ENCODE results near the gene ACTR1B. TPM values are rescaled to one million over a fixed set of nuclear protein-coding genes. Genes with fewer than 3 reads are reported as not detected.
"Not testable (repeated sequence)": the region's sequence is repeated elsewhere in the genome, so short reads cannot be mapped to it uniquely, and the experiment has no call there.

ACTR1B gene
- 10 to 100 TPM; 51.0 to 65.3 TPM for total RNA-seq
- long read RNA-seq, transcript ACTR1B-201 (11 exons, 2,243 nt), result major isoform, 82 of 92 reads
- long read RNA-seq, partial matches to known transcripts, result 1 of 92 reads
- long read RNA-seq, other reads (novel, unspliced or antisense), result 9 of 92 reads

DNA sequence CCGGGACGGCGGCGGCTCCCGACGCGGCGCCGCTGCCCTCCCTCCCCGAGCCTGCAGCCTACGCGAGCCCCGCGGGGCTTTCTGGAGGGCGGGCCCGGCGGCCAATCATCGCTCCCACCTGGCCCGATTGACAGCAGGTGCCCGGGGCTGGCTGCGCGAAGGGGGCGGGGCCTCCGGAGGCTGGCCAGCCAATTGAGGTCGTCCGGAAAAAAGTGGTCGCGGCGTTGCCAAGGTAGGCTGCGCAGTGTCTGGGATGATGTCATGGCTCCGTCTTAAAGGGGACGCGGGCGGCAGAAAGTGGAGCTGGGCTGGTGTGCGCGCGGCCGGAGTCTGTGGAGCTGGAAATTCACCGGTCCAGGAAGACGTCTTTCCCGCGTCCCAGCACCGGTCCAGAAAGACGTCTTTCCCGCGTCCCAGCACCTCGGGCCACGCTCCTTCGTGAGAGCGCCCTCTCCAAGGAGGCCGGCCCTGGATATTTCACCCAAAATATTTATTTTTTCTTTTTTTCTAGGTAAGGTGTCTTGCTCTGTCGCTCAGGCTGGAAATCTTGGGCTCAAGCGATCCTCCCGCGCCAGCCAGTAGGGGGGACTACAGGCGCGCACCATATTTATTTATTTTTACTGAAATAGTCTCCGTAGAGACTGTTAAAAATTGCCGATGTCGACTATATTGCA is at the start of gene ACTR1B:
TSS of gene ACTR1B (minus strand) at position 83 of the 674 bp plus-strand sequence. CDS start 154 bp downstream, outside the sequence.
- DNase-seq (peak; percentile 98), ATAC-seq (peak; percentile 95 to 96)
- intact Hi-C loops (cut with DNase I), result loop anchor here in 1 of 2 donors (2.0 kb wide), 2 partner anchors 19 to 31 kb away; no protein-coding TSS in a partner anchor

DNA sequence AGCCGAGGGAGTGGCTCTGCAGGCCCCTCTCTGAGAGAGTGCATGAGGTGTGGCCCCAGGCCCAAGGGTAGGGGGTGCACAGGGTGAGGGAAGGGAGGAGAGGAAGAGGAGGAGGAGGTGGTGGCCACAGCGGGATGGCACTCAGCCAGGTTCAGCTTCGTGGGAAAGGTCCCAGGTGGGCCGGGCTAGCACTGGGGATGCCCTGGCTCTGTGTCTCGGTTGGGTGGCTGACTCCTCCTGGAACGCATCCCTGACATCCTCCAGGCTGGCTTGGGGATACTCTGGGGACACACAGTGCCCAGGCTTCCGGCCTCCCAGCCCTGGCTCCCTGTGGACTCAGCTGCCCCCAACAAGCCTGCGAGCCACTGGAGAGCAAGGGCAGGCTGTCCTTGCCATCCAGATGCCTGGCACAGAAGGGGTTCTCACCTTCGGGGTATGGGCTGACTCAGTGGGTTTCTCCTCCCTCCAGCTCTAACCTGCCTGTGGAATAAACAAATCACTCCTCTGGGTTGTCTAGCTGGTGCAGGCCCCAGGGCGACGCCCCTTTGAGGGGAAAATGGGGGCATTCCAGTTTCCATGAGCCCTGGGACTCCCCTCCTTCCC is 49.0 kb upstream of the ACTR1B start:
- no peak for DNase-seq
- no peak for ATAC-seq
- intact Hi-C loops (cut with DNase I), result loop anchor here in 1 of 2 donors (10.0 kb wide), 1 partner anchor 672 kb away; no protein-coding TSS in a partner anchor

DNA sequence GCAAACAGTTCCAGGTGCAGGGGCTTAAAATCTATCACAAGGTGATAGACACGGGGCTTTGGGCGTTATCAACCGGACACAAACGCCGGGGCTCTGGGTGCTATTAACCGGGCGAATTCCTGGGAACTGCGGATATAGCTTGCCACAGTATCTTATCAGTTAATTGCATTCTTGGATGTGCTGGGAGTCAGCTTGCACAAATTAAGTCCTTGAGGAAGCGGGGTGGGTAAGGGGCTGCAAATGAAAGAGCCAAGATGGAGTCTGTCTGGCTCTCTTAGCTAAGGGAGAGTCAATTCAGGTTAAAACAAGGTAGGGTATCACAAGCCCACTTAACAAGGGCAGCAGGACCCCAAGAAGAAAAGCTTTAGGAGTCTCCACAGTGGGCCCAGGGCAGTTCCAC is 48.3 kb upstream of the ACTR1B start:
- not testable (repeated sequence) for ATAC-seq, DNase-seq
- intact Hi-C loops (cut with DNase I), result loop anchor here in 1 of 2 donors (10.0 kb wide), 1 partner anchor 673 kb away; no protein-coding TSS in a partner anchor

DNA sequence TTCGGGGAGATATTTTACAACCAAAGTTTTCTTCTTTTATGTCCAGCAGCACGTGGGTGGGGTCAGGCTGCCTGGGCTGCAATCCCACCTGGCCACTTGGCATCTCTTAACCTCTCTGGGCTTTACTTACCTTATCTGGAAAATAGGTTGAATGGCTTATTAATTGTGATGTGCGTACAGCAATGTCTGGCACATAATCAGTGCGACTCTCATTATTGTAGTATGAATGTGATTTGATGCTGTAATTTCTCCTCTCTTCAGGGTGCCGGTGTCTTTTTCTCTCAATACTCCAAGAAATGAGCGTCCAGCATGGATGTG is 47.5 kb upstream of the ACTR1B start:
- ATAC-seq, result no peak
- intact Hi-C loops (cut with DNase I), result loop anchor here in 1 of 2 donors (10.0 kb wide), 1 partner anchor 673 kb away; no protein-coding TSS in a partner anchor
- DNase-seq, result no peak

DNA sequence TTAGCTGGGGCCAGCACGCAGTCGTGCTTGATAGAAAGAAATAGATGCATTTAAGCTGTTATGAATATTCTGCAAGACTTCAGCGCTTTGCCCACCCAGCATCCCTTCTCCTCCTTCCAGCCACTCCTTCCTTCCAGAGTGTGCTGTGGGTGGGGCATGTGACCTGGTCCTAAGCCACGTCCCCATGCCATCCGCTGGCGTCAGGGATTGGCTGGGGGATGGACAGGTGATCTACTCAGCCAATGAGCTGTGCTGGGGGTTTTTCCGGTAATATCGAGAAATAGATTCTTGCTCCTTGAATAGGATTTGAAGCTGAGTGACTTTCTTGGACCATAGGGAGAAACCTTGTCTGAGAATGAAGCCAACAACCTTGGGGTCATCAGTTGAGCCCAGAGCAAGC is 44.8 kb upstream of the ACTR1B start:
- intact Hi-C loops (cut with DNase I), result no loop called here
- no peak for DNase-seq
- ATAC-seq, result no peak

DNA sequence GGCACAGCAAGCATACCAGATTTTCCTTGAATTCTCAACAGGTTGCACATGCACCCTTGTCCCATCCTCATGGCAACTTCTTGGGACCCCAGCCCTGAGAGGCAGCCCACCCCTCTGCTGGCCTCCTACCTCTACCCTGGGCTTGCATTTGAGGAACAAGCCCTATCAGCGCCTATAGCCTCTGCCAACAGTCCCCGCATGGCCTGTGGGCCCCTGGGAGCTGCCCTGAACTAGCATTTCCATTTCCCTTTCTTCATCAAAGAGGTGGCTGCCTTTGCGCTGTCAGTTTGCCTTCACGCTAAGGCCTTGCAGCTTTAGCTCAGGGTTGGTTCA is 44.2 kb upstream of the ACTR1B start:
- intact Hi-C loops (cut with DNase I), result no loop called here
- DNase-seq, result no peak
- no peak for ATAC-seq

DNA sequence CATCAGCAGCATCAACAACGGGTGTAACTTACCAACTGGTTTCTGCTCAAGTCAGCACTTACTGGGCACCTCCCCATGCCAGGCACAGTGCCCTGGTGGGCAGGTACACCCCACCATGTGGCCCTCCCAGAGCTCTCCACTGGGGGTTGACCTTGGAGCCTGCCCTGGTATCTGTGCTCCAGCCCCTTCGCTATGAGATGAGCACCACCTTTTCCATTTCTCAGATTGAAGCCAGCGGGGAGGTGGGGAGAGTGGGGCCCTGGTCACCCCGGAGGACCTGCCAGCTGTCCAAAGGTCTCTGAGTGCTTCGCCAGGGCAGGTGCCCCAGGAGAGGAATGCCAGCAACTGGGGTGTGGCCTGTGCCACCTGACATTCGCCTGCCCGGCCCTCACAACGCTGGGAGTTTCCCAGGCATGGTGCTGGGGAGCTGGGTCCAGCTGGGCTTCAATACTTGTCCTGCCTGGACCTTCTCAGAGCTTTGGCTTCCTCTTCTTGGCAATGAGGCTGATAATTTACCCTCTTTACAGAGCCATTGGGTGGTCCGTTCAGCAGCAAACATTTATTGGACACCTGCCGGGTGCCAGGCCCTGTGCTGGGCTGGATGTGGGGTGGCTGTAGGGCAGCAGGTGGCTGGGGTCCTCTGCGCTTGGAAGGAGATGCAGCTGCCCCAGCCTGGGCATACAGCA is 43.7 kb upstream of the ACTR1B start:
- ATAC-seq, result no peak
- intact Hi-C loops (cut with DNase I), result no loop called here
- no peak for DNase-seq

DNA sequence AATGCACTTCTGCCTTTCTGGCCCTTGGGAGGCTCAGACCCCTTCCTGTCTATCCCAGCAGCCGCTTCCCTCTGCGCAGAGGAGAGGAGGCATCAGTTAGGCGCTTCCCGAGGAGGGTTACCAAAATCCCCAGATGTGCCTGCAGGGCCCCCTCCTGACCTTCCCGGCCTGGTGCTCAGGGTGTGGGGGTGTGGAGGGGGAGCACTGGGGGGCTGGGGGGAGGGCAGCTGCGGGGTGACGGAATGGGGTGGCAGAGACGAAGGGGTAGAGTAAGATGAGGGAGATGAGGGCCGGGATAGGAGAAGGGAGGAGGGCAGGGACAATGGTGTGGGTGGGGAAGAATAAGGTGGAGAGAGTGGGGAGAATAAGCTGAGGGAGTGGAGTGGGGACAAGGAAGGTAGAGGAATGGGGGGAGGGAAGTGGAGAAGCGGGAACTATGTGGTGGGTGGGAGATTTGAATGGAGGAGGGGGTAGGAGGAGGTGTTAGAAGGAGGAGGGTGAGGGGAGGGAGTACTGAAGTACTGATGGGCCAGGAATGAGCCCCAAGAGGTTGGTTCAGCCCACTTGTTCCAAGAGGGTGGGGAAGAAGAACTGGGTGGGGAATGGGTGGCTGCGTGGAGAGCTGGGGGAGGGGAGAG is 43.0 kb upstream of the ACTR1B start:
- DNase-seq, result no peak
- intact Hi-C loops (cut with DNase I), result no loop called here
- ATAC-seq, result no peak

DNA sequence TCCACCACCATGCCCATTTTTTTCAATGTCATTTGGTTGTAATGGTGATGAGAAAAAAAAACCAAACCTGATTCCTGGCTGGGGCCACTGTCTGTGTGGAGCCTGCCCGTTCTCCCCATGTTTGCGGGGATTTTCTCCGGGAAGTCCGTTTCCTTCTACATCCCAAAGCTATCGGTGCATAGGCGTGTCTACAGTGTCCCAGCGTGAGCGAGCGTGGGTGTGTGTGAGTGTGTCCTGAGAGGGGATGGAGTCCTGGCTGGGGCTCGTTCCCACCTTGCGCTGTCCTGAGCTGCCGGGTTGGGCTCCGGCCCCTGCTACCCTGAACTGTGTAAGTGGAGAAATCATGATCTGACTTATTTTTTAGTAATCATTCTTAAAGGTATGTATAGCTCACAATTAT is 42.3 kb upstream of the ACTR1B start:
- DNase-seq, result no peak
- intact Hi-C loops (cut with DNase I), result no loop called here
- no peak for ATAC-seq

DNA sequence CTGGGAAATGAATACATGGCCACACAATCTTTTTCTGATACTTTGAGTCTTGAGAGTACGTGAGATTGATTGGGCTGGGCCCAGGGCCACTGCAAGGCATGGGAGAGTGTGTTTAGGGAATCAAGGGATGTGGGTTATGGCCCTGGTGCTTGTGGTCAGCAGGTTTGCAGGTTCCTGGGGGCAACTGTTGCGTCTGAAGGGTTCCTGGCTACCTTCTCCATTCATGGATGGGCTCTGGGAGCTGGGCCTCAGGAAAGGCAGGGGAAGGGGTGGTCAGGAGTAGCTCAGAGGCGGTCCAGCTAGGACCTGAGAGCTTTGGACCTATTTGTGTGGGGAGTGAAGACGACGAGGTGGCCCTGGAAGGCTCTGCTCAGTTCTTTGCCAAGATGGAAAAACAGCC is 41.1 kb upstream of the ACTR1B start:
- no peak for ATAC-seq
- intact Hi-C loops (cut with DNase I), result loop anchor here in 1 of 2 donors (5.0 kb wide), 1 partner anchor 677 kb away; no protein-coding TSS in a partner anchor
- DNase-seq, result no peak

DNA sequence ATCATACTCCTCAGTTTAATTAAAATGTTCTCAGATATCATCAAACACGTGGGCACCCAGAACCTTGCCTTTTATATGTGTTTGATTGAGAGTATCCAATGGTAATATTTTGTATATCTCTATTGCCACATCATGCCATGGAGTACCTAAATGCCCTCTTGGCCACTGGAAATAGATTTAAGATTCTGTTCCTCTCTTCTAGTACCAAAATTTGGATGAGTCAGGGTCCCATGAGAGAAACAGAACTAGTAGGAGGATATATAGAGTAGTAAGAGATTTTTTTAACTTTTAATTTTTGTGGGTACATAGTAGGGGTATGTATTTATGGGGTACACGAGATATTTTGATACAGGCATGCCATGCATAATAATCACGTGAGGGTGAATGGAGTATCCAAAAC is 39.9 kb upstream of the ACTR1B start:
- ATAC-seq (no peak), DNase-seq (no peak)
- intact Hi-C loops (cut with DNase I), result loop anchor here in 1 of 2 donors (5.0 kb wide), 1 partner anchor 679 kb away; no protein-coding TSS in a partner anchor

DNA sequence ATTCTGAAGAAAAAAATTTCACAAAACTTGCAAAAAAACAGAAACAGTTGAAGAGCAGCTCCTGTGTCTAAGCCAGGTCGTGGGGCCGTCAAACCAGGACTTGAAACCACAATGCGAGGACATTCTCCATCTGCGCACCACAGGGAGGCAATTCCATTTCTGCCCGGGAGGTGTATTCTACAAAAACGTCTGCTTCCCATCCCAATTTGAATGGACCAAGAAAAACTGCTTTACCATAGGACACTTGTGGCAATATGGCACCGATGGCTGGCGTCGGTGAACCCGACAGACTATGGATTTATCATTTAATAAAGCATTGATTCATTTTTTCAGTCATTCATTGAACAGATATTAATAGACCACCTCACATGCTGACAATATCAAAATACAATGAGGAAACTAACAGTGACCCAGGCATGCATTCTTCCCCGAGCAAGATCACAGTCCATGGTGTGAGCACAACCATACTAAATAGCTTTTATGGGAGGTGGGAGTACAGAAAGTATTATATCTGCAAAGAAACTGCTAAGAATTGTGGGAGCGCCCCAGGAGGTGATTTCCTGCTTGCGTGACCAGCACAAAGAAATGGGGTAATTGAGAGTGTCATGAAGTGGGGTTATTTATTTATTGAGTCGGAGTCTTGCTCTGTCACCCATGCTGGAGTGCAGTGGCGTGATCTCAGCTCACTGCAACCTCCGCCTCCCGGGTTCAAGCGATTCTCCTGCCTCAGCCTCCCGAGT is 39.1 kb upstream of the ACTR1B start:
- DNase-seq, result no peak
- intact Hi-C loops (cut with DNase I), result loop anchor here in 1 of 2 donors (5.0 kb wide), 1 partner anchor 679 kb away; no protein-coding TSS in a partner anchor
- no peak for ATAC-seq

DNA sequence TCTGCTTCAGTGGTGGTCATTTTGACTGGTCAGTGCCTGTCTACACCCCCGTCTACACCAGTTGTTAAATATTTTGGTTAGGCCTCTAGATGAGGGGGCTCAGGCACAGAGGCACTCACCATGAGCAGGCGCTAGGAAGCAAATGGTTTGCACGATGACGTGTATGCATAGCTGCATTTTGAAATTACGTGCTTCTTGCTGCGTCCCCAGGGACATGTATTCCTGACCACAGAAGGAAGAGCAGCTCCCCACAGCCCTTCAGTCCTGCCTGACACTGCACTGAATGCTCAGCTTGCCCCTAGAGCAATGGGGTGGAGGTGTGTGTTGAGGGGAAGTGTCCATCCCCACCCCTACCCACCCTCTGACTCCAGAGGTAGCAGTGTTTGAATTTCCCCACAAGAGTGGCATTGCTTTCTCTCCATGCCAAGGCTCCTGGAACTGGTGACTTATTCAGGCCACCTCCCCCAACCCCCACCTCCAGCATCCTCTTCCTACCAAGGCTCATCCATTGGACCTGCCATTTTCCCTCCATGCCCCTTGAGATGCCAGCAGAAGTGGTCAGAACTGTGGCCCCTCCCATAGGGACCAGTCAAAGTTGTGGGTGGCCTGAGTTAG is 38.1 kb upstream of the ACTR1B start:
- intact Hi-C loops (cut with DNase I), result loop anchor here in 1 of 2 donors (5.0 kb wide), 1 partner anchor 680 kb away; no protein-coding TSS in a partner anchor
- DNase-seq, result no peak
- ATAC-seq, result no peak

DNA sequence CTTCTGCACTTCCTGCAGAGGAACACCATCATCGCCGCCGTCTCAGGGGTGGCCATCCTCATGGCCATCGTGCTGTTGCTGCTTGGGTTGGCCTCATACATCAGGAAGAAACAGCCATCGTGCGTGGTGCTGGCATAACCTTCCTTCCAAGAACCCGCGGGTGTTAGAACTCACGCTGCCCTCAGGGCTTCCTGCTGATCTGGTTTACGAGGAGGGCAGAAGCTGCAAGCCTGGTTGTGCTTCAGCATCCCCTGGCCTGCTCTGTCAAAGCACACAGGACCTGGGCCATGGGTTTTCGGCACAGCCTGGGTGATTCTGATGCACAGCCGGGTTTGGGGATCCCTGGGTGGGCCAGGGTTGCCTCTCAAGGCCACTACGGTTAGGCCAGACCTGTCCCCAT is 37.3 kb upstream of the ACTR1B start:
- intact Hi-C loops (cut with DNase I), result loop anchor here in 1 of 2 donors (5.0 kb wide), 1 partner anchor 681 kb away; no protein-coding TSS in a partner anchor
- ATAC-seq (no peak), DNase-seq (no peak)

DNA sequence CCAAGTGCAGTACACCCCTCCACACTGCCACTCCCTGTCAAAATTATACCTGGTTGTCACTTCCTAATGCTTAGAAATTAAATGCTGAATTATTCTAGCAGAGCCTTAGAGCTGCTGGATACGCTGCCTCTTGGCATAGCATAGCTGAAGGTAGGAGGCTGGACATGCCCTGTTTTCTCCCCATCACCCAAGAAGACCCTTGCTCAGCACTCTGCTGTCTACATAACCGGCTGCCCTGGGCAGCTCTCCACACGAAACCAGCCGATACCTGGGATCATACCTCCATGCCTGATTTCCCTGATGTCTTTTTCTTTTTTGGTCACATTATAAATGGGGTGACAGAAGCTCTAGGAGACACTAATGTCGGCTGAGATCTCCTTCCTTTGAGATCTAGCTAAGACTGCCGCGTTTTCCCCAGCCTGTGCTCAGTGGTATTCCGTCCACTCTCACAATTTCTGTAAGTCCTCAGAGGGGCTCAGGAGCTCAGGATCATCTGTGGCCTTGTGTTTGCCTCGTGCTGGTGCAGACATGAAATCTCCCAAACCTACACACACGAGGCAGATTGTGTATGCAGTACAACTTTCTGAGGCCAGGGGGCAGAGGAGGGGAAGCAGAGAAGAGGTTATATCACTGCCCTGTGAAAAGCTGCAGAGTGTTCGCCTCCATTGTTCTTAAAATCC is 36.1 kb upstream of the ACTR1B start:
- DNase-seq (peak; percentile 47), ATAC-seq (peak; percentile 74)
- intact Hi-C loops (cut with DNase I), result loop anchor here (5.0 to 10.0 kb wide), 2 partner anchors 105 to 682 kb away; no protein-coding TSS in a partner anchor

DNA sequence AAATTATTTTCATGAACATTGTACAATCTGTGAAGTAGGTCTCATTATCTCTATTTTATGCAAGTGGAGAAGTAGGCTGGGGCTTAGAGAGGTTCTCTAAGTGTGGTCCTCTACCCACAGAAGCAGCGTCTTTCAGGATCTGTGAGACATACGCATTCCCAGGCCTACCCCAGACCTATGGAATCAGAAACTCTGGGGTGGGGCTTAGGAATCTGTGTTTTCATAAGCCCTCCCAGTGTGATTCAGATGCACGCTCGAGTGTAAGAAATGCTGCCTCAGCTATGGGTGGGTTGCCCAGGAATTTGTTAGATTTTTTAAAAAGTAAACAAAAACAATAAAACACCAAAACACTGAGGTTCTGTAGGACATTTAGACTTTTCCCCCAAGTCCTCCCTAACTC is 34.7 kb upstream of the ACTR1B start:
- intact Hi-C loops (cut with DNase I), result loop anchor here in 1 of 2 donors (10.0 kb wide), 1 partner anchor 104 kb away; no protein-coding TSS in a partner anchor
- no peak for ATAC-seq

More for the DNA sequence above, 34.7 kb upstream of the ACTR1B start:
- no peak for DNase-seq
